Astrocyte (in vitro differentiated cells and primary cell): ENCODE results near the gene CSNK1G3. TPM values are rescaled to one million over a fixed set of nuclear protein-coding genes. Genes with fewer than 3 reads are reported as not detected.
"Not testable (repeated sequence)": the region's sequence is repeated elsewhere in the genome, so short reads cannot be mapped to it uniquely, and the experiment has no call there.

Experiments used
- DNase-seq: peaks from one replicate; pipeline ENCODE4 v3.0.0-alpha.2; 2010; ENCODE audit warnings: low read depth
- FAIRE-seq: peaks from 2 replicates; lab custom pipeline; 2011; peaks lifted over from hg19 to GRCh38; lab: Jason Lieb, UNC
- H2AFZ ChIP-seq: 2 replicates; pipeline ENCODE4 v1.6.0; 2012; ENCODE audit warnings: low read depth, low read length, inconsistent platforms
- H3K27ac ChIP-seq: 2 replicates; pipeline ENCODE4 v1.5.1; 2011; ENCODE audit warnings: low read depth, low read length, inconsistent platforms
- H3K27me3 ChIP-seq: 2 replicates; pipeline ENCODE4 v1.6.0; 2011; ENCODE audit warnings: low read length, inconsistent platforms; ENCODE audit not compliant: insufficient read depth
- H3K36me3 ChIP-seq: 2 replicates; pipeline ENCODE4 v1.5.1; 2011; ENCODE audit warnings: low read length, inconsistent platforms; ENCODE audit not compliant: insufficient read depth
- H3K4me1 ChIP-seq: 2 replicates; pipeline ENCODE4 v1.5.1; 2011; ENCODE audit warnings: low read length, inconsistent platforms; ENCODE audit not compliant: insufficient read depth
- H3K4me2 ChIP-seq: 2 replicates; pipeline ENCODE4 v1.6.0; 2012; ENCODE audit warnings: low read length, inconsistent platforms
- H3K4me3 ChIP-seq: 2 replicates; pipeline ENCODE4 v1.5.1; 2011; ENCODE audit warnings: low read depth, mild to moderate bottlenecking, low read length, inconsistent platforms; ENCODE audit not compliant: insufficient read depth
- H3K79me2 ChIP-seq: 2 replicates; pipeline ENCODE4 v1.6.0; 2012; ENCODE audit warnings: mild to moderate bottlenecking, low read length, inconsistent platforms; ENCODE audit not compliant: insufficient read depth
- H3K9ac ChIP-seq: 2 replicates; pipeline ENCODE4 v1.6.0; 2012; ENCODE audit warnings: mild to moderate bottlenecking, low read length, inconsistent platforms
- H3K9me3 ChIP-seq: 2 replicates; pipeline ENCODE4 v1.5.1; 2012; ENCODE audit warnings: low read depth, mild to moderate bottlenecking, low read length, inconsistent platforms; ENCODE audit not compliant: insufficient read depth
- H4K20me1 ChIP-seq: 2 replicates; pipeline ENCODE4 v1.6.0; 2012; ENCODE audit warnings: low read length, inconsistent platforms; ENCODE audit not compliant: insufficient read depth
- H3K27ac Mint-ChIP-seq: one replicate; pipeline ENCODE4 v1.8.0; 2021; ENCODE audit warnings: mild to moderate bottlenecking, mixed read lengths; ENCODE audit not compliant: unreplicated experiment
- H3K27me3 Mint-ChIP-seq: one replicate; pipeline ENCODE4 v1.8.0; 2021; ENCODE audit warnings: low read depth, mixed read lengths; ENCODE audit not compliant: unreplicated experiment
- H3K36me3 Mint-ChIP-seq: one replicate; pipeline ENCODE4 v1.8.0; 2021; ENCODE audit warnings: low read depth, mixed read lengths; ENCODE audit not compliant: unreplicated experiment
- H3K4me1 Mint-ChIP-seq: one replicate; pipeline ENCODE4 v1.8.0; 2021; ENCODE audit warnings: low read depth, mixed read lengths; ENCODE audit not compliant: unreplicated experiment
- H3K4me3 Mint-ChIP-seq: one replicate; pipeline ENCODE4 v1.8.0; 2021; ENCODE audit warnings: mild to moderate bottlenecking, moderate library complexity, mixed read lengths; ENCODE audit not compliant: unreplicated experiment
- H3K9me3 Mint-ChIP-seq: one replicate; pipeline ENCODE4 v1.8.0; 2021; ENCODE audit warnings: mild to moderate bottlenecking, mixed read lengths; ENCODE audit not compliant: unreplicated experiment
- EZH2 ChIP-seq: IDR thresholded peaks from 2 replicates; pipeline ENCODE4 v1.6.1; 2012; ENCODE audit warnings: mild to moderate bottlenecking, low read length, inconsistent platforms; ENCODE audit not compliant: insufficient read depth
- total RNA-seq: library from RNA; stranded (reverse); gene quantifications from 2 replicates; pipeline ENCODE4 v1.2.1, GENCODE V29; 2021
- TF ChIP-seq, protein P1 (sequence below): IDR thresholded peaks from 2 replicates; pipeline ENCODE4 v1.5.1; 2011; ENCODE audit warnings: low read depth, mild to moderate bottlenecking, inconsistent platforms, low read length, moderate library complexity; ENCODE audit not compliant: insufficient read depth

CSNK1G3 gene
- total RNA-seq, 1 donor from 2014 or later, result 59.4 TPM

DNA sequence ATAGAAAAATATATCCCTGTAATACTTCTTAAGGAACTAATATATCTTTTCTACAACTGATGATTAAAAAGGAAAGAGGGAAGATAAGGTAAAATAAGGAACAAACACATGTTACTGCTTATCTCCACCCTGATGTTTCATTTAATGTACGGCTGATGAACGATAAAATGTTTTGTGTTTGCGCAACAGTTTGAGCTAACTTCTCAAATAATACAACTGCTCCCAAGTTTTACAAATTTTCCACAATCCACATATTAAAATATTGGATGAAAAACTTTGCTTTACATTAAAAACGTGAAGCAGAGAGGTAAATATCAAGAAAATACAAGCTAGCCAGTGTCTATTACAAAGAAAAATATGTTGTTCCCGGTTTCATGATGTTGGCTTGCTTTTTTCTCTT, 21.0 kb upstream of the CSNK1G3 start:
- no peaks in the 10 kb centered on the region for H3K36me3 ChIP-seq
- Mint-ChIP-seq H3K27me3 (no peaks in the 10 kb centered on the region), H3K4me1 (peaks cover 12% of the 10 kb centered on the region), H3K36me3 (no peaks in the 10 kb centered on the region), H3K4me3 (no peak overlapping the region), H3K27ac (no peak overlapping the region), H3K9me3 (no peaks in the 10 kb centered on the region)
- H3K27me3 ChIP-seq, result no peaks in the 10 kb centered on the region
- H3K27ac ChIP-seq, result no peak overlapping the region
- DNase-seq (no peak), FAIRE-seq (no peak)
- H3K9me3 ChIP-seq, result no peaks in the 10 kb centered on the region
- H3K4me3 ChIP-seq, result no peak overlapping the region
- H2AFZ ChIP-seq, result no peak overlapping the region
- no peak overlapping the region for H3K9ac ChIP-seq
- no peaks in the 10 kb centered on the region for H4K20me1 ChIP-seq
- H3K4me2 ChIP-seq, result no peak overlapping the region
- H3K4me1 ChIP-seq, result no peaks in the 10 kb centered on the region
- no peak for TF ChIP-seq EZH2
- TF ChIP-seq, protein P1, sequence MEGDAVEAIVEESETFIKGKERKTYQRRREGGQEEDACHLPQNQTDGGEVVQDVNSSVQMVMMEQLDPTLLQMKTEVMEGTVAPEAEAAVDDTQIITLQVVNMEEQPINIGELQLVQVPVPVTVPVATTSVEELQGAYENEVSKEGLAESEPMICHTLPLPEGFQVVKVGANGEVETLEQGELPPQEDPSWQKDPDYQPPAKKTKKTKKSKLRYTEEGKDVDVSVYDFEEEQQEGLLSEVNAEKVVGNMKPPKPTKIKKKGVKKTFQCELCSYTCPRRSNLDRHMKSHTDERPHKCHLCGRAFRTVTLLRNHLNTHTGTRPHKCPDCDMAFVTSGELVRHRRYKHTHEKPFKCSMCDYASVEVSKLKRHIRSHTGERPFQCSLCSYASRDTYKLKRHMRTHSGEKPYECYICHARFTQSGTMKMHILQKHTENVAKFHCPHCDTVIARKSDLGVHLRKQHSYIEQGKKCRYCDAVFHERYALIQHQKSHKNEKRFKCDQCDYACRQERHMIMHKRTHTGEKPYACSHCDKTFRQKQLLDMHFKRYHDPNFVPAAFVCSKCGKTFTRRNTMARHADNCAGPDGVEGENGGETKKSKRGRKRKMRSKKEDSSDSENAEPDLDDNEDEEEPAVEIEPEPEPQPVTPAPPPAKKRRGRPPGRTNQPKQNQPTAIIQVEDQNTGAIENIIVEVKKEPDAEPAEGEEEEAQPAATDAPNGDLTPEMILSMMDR, result no peak
- no peaks in the 10 kb centered on the region for H3K79me2 ChIP-seq

DNA sequence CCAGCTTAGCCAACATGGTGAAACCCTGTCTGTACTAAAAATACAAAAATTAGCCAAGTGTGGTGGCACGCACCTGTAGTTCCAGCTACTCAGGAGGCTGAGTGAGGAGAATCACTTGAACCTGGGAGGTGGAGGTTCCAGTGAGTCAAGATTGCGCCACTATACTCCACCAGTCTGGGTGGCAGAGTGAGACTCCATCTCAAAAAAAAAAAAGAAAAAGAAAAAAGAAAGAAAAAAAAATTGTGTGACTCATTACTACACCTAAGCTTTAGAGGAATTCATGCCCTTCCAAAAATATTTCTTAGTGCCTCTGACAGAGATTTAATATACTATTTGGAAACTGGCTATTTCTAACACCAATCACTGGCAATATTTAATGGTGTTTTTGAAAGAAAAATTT, 16.8 kb upstream of the CSNK1G3 start:
- not testable (repeated sequence) for H3K9me3 Mint-ChIP-seq, H3K4me2 ChIP-seq, H3K79me2 ChIP-seq, H2AFZ ChIP-seq, H3K27me3 ChIP-seq, DNase-seq, H3K27me3 Mint-ChIP-seq, H4K20me1 ChIP-seq, H3K27ac ChIP-seq, H3K36me3 ChIP-seq, FAIRE-seq, H3K4me3 Mint-ChIP-seq, H3K4me3 ChIP-seq, H3K4me1 ChIP-seq, H3K9ac ChIP-seq, H3K36me3 Mint-ChIP-seq, H3K9me3 ChIP-seq, H3K27ac Mint-ChIP-seq, H3K4me1 Mint-ChIP-seq

DNA sequence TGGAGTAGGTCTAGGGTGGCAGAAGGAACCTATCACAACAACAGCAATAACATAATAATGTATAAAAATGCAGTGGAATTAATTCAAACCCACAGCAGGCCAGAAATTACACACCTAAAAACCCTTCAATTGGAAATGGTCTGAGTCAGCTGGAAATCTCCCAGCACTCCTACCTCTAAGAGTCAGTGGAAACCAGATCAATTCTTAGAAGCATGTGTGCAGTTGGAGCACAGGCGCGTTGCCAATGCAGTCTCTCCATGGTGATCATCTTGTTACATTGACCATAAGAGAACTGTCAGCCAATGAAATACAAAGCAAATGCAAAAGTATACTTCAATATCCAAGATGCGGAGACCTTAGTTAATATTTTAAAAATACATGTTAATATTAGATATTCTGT, 15.1 kb upstream of the CSNK1G3 start:
- TF ChIP-seq, protein P1, result no peak
- TF ChIP-seq EZH2, result no peak
- Histone ChIP-seq H3K4me3 (no peak overlapping the region), H3K4me1 (peaks cover 3% of the 10 kb centered on the region), H3K9me3 (no peaks in the 10 kb centered on the region), H2AFZ (no peak overlapping the region), H4K20me1 (no peaks in the 10 kb centered on the region), H3K9ac (no peak overlapping the region), H3K4me2 (no peak overlapping the region), H3K27me3 (no peaks in the 10 kb centered on the region), H3K27ac (no peak overlapping the region), H3K79me2 (no peaks in the 10 kb centered on the region), H3K36me3 (no peaks in the 10 kb centered on the region)
- no peak for FAIRE-seq
- Mint-ChIP-seq H3K4me1 (peaks cover 1% of the 10 kb centered on the region), H3K4me3 (no peak overlapping the region), H3K9me3 (no peaks in the 10 kb centered on the region), H3K27ac (no peak overlapping the region), H3K36me3 (no peaks in the 10 kb centered on the region), H3K27me3 (no peaks in the 10 kb centered on the region)
- peak; percentile 83 for DNase-seq
